ENCODE measurements around the gene PDE7B.

The PDE7B gene

GRCh38 chr6:136016228-136017225 is 165.0 kb downstream of the PDE7B start:
- FAIRE-seq (no peak), DNase-seq (ENCODE audit: insufficient read length, low spot score) (no peak)

DNA sequence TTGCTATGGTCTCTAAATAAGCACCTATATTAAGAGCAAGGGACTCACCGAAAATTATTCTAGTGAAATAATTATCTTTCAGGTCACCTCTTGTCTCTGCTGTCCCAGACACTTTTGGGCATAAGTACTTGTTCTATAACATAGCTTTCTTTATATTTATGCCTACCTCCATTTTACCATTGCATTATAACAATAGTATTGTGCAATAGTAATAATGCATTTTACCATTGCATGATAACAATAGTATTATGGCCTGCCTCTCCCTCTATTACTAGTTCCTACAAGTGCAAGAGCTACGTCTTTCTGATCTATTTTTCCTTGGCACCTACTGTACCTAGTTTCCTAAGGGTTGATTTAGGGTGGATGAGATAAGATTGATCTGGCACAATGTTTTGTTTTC is 169.2 kb downstream of the PDE7B start:
- DNase-seq (ENCODE audit: insufficient read length, low spot score) (no peak), FAIRE-seq (no peak)

DNA sequence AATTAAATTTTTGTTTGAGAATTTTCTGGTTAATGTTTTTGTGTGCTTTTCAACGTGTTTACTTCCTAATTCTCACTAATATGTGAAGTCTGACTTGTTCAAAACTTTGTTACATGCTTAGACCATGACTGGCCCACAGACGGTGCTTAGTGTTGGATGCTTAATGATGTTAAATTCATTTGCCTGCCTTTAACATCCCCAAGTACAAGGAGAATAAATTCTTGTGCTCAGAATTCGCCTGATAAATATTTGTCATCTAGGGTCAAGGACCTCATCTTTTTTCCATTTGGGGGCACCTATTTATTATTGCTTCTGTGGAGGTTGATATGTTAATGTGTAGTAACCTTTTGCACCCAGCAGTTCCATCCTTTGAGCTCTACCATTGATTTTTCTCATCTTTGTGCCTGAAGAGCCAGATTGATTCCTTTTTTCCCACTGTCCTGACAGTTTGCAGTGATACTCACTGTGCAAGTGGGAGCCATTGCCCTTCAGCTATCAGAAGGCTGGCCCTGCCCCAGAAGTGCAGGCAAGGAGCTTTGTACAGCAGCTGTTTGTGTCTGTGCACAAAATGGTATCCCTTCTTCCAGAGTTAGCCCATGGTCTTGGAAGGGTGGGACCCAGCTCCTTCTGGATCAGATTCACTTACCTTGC is 170.8 kb downstream of the PDE7B start:
- FAIRE-seq: no peak
- no peak for DNase-seq (ENCODE audit: insufficient read length, low spot score)

- FAIRE-seq (no peak), DNase-seq (ENCODE audit: insufficient read length, low spot score) (no peak)
Observed at GRCh38 chr6:136024711-136025110, 173.2 kb downstream of the PDE7B start.

DNA sequence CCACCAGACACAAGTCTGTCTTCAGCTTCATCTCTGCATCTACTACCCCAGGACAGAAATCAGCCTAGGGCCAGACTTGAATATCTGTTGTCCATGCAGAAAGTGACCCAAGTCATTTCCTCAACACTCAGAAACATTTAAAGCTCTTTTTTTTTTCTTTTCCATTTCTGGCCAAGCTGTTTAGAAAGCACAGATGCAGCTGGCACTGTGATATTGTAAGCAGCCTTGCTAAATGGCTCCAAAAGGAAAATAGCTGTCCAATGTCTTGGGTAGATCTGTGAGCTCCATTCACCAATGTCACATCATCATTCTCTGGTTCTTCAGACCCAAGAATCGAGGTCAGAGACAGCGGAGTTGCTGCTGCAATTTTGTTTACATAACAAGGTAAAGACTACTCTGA is 174.2 kb downstream of the PDE7B start:
- DNase-seq (ENCODE audit: insufficient read length, low spot score): no peak
- no peak for FAIRE-seq

DNA sequence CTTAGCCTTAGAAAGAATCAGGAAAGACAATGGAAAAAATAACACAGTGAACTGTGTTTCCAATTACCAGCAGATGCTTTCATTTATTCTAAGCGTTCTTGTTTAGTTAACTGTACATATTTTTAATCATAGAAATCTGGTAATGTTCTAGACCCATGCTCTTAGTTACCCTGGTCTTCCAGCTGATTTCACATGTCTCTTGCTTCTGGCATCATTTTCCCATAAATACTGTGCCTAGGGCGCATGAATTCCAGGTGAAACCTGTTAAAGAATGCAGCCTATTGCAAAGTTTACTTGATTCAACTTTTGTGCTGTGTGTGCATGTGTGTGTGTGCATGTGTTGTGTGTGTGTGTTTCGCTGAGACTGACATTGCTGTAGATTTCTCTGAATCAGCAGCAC is 178.6 kb downstream of the PDE7B start:
- DNase-seq (ENCODE audit: insufficient read length, low spot score) (no peak), FAIRE-seq (no peak)

DNA sequence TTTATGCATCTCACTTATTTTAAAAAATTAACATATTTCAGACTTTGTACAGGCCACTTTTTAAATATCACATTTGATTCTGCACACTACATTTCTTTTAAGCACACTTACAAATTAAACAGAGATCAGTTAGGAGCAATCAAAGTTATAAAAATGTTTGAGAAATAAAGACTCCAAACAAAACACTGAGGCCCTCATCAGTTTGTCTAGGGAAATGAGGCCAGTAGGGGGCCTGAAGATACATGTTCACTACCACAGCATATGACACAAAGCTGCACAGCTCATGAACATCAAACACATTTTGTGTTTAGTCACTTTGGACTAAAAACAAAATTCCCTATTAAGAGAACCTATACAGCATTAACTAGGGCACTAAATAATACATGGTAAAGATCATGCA is 180.5 kb downstream of the PDE7B start:
- FAIRE-seq (peak; percentile 84), DNase-seq (ENCODE audit: insufficient read length, low spot score) (no peak)

- FAIRE-seq: no peak
Observed at GRCh38 chr6:136033416-136033815, 181.9 kb downstream of the PDE7B start.

GRCh38 chr6:136034422-136034821 is 182.9 kb downstream of the PDE7B start:
- DNase-seq (ENCODE audit: insufficient read length, low spot score): no peak
- FAIRE-seq: no peak

More at GRCh38 chr6:136033416-136033815, 181.9 kb downstream of the PDE7B start:
- DNase-seq (ENCODE audit: insufficient read length, low spot score): no peak

GRCh38 chr6:136035378-136036070 is 184.0 kb downstream of the PDE7B start:
- FAIRE-seq: no peak
- DNase-seq (ENCODE audit: insufficient read length, low spot score): no peak

GRCh38 chr6:136036071-136036380 is 184.5 kb downstream of the PDE7B start:
- DNase-seq (ENCODE audit: insufficient read length, low spot score): no peak
- FAIRE-seq: no peak

GRCh38 chr6:136036601-136037000 is 185.1 kb downstream of the PDE7B start:
- FAIRE-seq: no peak
- DNase-seq (ENCODE audit: insufficient read length, low spot score): no peak

GRCh38 chr6:136037242-136037875 is 185.9 kb downstream of the PDE7B start:
- no peak for DNase-seq (ENCODE audit: insufficient read length, low spot score)
- no peak for FAIRE-seq

- no peak for DNase-seq (ENCODE audit: insufficient read length, low spot score)
- no peak for FAIRE-seq
Observed at GRCh38 chr6:136037876-136038460, 186.5 kb downstream of the PDE7B start.

- FAIRE-seq: no peak
Observed at GRCh38 chr6:136038531-136038930, 187.0 kb downstream of the PDE7B start.

GRCh38 chr6:136039185-136039584 is 187.7 kb downstream of the PDE7B start:
- no peak for DNase-seq (ENCODE audit: insufficient read length, low spot score)
- no peak for FAIRE-seq

More at GRCh38 chr6:136038531-136038930, 187.0 kb downstream of the PDE7B start:
- no peak for DNase-seq (ENCODE audit: insufficient read length, low spot score)

- FAIRE-seq (no peak), DNase-seq (ENCODE audit: insufficient read length, low spot score) (no peak)
Observed at GRCh38 chr6:136050475-136050874, 199.0 kb downstream of the PDE7B start.

DNA sequence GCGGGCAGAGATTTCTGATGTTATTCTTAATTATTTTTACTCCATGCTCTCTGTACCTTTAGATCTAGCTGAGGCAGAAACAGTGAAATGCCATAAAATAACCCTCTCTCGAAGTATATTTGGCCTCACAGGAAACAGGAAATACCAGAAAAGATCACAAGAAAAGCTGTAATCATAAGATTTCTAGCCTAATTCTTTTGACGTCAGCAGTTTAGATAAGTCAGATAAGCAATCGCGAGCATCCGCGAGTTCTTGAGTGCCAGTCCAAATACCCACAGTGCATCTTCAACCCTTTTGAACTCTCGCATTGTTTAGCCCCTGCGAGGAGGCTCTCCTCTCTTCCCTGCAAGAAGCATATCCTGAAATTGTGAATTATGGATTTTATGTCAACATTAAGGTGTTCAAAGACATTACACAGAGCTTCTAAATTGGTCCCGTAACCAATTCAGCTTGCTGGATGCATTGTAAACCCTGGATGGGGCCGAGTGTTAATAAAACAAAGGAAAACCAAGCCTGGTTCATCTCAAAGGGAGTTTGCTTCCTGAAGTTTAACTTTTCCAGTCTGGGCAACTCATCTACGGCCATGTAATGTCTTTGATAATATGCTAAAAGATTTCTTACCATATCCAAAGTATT is 199.8 kb downstream of the PDE7B start:
- FAIRE-seq (no peak), DNase-seq (ENCODE audit: insufficient read length, low spot score) (no peak)

DNA sequence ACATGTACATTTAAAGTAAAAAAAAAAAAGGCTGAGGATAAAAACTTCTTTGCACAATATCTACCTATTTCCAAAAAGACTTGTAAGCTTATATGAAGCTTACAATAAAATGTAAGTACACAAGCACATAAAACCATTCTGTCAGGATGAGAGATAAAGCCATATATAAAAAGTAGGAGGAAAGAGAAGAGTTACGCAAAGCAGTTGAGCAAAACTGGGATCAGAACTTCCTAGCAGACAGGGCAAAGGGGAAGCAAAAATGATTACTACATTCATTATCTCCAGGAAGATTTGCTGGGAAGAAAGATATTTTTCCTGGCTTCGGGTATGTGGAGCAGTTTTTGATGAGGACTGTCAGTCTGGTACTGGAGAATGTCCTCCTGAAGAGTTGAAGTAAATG is 200.5 kb downstream of the PDE7B start:
- DNase-seq (ENCODE audit: insufficient read length, low spot score): no peak
- no peak for FAIRE-seq

DNA sequence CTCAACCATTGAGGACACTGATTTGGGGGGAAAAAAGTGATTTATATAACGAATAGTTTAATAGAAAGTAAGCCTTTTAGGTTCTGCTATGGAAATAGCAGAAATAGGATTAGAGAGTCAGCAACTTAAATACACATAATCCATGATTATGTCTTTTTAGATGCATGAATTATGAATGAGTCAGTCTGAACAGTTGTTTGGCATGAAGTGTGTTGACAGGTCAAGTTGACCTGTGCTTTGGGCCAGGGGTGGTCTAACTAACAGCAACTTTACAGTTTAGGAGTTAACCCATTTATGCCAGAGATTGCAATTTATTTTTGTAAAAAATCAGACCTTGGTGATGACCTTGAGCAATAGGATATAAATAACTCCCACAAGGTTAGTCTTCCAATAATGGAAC is 207.4 kb downstream of the PDE7B start:
- FAIRE-seq: no peak
- no peak for DNase-seq (ENCODE audit: insufficient read length, low spot score)
